KOPT-K1 (cell line): Measurements from ENCODE around the gene MS4A4E.
"Not testable (repeated sequence)": the region's sequence is repeated elsewhere in the genome, so short reads cannot be mapped to it uniquely, and the experiment has no call there.

Experiments used
- H3K27ac ChIP-seq: fragments of 200-600 bp; sonication (generic); 2 replicates; pipeline ENCODE4 v1.5.1; 2016; ENCODE audit warnings: antibody characterized with exemption, mild to moderate bottlenecking, low read depth, low read length; ENCODE audit not compliant: poor library complexity, severe bottlenecking
- H3K36me3 ChIP-seq: fragments of 200-600 bp; sonication (generic); 2 replicates; pipeline ENCODE4 v1.5.1; 2017; ENCODE audit warnings: antibody characterized with exemption, mild to moderate bottlenecking, low read length, moderate library complexity; ENCODE audit not compliant: insufficient read depth
- H3K9me3 ChIP-seq: fragments of 200-600 bp; sonication (generic); 2 replicates; pipeline ENCODE4 v1.5.1; 2017; ENCODE audit warnings: antibody characterized with exemption, low read length, mild to moderate bottlenecking; ENCODE audit not compliant: insufficient read depth, poor library complexity, severe bottlenecking

MS4A4E gene

DNA sequence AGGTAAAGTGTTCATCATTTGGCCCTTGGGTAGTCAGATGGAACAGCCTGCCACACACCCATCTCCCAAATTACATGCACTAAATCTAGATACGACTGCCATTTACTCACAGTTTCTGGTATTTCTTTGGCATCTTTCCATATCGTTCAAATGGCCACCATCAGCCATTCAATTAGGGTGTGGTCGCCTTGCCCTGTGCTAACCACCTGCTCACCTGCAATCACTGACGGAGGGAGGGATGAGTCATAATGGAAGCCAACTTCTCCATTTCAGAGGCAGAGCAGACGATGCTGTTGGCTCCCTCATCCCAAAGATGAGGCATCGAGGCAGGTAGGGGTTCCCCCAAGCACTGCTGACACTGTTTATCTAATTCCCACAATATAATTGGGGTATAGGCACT, 74.6 kb downstream of the MS4A4E start:
- Histone ChIP-seq H3K9me3 (peaks cover 27% of the 10 kb centered on the region), H3K27ac (no peak overlapping the region), H3K36me3 (no peaks in the 10 kb centered on the region)

DNA sequence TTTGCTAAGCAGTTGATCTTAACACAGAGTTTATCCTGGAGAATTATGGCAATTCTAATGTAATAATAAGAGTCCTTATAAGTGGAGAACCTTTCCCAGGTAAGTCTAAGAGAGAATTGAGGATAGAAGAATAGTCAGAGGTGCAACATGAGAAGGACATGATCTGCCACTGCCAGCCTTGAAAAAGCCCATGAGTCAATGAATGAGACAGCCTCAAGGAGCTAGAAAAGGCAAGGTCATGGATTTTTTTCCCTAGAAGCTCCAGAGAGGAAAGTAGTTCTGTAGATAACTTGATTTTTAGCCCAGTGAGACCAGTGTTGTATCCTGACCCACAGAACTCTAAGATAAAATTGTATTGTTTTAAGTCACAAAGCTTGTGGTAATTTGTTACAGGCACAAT, 77.0 kb downstream of the MS4A4E start:
- Histone ChIP-seq H3K9me3 (peaks cover 27% of the 10 kb centered on the region), H3K36me3 (no peaks in the 10 kb centered on the region), H3K27ac (no peak overlapping the region)

DNA sequence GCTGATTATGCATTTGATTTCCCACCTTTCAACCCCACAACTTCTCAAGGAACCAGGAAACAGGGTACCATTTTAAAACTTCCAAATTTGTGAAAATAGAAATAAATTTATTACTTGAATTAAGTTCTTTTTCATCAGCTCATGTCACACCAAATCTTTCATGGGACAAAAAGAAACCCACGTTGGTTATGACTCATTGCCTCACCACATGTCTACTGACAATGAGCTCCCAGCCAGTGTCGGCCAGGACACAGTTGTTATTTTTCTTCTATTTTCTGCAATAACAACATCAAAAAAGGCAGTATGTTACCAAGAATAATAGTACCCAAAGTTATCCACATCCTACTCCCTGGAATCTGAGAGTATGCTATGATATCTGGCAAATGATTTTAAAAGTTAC, 77.4 kb downstream of the MS4A4E start:
- no peak overlapping the region for H3K27ac ChIP-seq
- H3K36me3 ChIP-seq = no peaks in the 10 kb centered on the region
- H3K9me3 ChIP-seq = peaks cover 26% of the 10 kb centered on the region

DNA sequence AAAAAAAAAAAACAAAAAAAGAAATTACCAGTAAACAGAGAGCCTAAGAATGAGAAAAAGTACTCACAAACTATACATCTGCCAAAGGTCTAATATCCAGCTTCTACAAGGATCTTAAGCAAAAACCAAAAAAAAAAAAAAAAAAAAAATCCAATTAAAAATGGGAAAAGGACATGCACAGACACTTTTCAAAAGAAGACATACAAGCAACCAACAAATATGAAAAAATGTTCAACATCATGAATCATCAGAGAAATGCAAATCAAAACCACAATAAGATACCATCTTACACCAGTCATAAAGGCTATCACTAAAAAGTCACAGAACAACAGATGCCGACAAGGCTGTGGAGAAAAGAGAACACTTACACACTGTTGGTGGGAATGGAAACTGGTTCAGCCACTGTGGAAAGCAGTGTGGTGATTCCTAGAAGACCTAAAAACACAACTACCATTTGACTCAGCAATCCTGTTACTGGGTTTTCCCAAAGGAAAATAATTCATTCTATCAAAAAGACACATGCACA, 78.3 kb downstream of the MS4A4E start:
- no peak overlapping the region for H3K27ac ChIP-seq
- peaks cover 17% of the 10 kb centered on the region for H3K9me3 ChIP-seq
- H3K36me3 ChIP-seq = no peaks in the 10 kb centered on the region

DNA sequence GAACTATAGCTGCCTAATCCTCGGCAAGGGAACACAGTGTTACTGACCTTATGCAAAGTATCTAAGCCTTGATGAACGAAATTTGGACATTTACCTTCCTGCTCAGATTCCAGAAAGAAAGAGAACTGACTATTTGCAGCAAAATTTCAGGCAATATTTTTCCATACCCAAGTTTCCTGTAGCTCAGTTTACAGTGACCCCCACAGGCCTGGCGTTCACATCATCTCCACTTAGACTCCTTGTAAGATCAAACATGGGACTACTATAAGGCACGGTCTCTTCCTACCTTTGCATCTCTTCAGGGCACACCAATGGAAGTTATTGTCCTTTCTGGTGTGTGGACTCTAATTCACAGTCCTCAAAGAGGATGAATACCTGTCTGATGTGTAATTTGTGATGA, 81.2 kb downstream of the MS4A4E start:
- Histone ChIP-seq H3K36me3 (no peaks in the 10 kb centered on the region), H3K9me3 (peaks cover 6% of the 10 kb centered on the region)

DNA sequence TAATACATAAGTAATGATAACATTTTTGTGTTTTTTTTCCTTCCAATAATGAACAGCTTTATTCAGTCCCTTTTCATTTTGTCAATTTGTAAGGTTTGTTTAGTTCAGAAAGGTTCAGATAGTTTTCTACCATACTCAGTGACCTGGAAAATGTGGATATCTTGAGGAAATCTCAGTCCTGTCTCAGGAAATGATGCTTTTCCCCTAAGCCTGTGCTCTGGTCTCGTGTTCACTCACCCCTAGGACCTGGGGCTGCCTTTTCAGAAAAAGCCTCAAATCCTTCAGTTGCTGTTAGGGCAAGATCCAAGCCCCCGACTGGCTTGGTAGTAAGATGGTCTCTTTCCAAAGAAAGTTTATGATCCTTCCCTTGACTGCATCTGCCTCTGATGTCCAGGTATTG, 81.8 kb downstream of the MS4A4E start:
- Histone ChIP-seq H3K36me3 (no peaks in the 10 kb centered on the region), H3K9me3 (peaks cover 6% of the 10 kb centered on the region), H3K27ac (no peak overlapping the region)

More for the DNA sequence above, 81.2 kb downstream of the MS4A4E start:
- H3K27ac ChIP-seq = no peak overlapping the region

DNA sequence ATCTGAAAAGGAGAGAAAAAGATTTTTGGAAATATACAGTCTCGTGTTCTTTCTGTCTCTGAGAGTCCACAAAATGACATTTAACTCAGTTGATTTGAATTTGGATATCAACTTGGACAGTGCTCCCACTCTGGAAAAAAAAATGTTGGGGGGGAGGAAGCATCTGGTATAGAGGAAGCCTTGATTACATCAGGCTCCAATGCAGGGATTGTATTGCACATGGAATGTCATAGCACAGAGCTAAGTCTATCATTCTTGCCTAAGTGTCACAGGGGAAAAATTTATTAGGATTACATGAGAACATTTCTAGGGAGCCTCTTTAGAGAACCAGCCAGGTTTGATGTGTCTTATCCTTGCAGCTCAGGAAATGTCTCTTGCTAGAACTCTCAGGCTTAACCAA, 83.1 kb downstream of the MS4A4E start:
- Histone ChIP-seq H3K27ac (no peak overlapping the region), H3K9me3 (peaks cover 6% of the 10 kb centered on the region), H3K36me3 (no peaks in the 10 kb centered on the region)

DNA sequence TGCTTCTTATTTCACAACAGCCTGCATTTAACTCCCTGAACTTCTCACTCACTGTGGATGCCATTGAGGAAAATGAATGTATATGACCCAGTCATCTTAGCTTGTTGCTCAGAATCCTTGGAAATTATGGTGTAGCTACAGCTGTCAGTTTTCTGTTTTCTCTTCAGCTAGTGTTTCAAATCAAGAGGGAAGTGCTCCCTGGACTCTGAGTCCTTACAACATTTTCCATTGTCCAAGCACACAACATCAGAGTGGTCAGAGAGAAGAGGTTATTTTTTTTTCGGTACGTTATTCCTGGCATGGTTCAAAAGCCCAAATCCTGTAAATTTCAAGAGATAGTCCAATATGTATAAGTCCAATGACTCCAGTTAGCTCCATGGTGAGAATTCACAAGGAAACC, 83.7 kb downstream of the MS4A4E start:
- Histone ChIP-seq H3K27ac (no peak overlapping the region), H3K9me3 (peaks cover 6% of the 10 kb centered on the region), H3K36me3 (no peaks in the 10 kb centered on the region)

DNA sequence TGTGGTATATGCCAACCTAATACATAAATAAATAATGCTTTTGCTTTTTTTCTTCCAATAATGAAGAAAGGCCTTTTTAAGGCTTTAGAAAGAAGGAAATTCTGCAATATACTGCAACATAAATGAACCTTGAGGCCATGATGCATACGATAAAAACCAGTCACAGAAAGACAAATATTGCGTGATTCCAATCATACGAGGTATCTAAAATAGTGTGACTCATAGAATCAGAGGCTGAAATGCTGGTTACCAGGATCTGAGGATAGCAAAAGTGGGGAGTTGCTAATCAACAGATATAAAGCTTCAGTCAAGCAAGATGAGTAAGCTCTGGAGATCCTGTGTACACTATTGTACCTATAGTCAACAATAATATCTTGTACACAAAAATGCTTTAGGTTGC, 84.3 kb downstream of the MS4A4E start:
- Histone ChIP-seq H3K36me3 (no peaks in the 10 kb centered on the region), H3K9me3 (no peaks in the 10 kb centered on the region), H3K27ac (no peak overlapping the region)

DNA sequence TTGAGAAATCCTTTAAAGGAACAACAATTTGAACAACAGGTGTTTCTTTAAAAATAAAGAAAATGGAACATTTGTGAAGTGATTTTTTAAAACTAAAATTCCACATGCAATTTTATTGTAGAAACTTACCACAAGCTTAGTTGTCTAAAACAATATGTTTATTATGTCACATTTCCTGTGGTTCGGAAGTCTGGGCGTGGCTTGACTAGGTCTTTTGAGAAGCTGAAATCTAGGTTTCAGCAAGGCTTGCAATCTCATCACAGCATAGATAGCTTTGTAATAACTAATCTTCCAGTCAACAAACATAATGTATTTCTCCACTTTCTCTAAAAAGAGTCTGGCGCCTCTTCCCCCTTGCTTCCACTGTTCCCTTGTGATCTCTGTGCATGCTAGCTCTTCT, 87.0 kb downstream of the MS4A4E start:
- Histone ChIP-seq H3K9me3 (no peaks in the 10 kb centered on the region), H3K36me3 (no peaks in the 10 kb centered on the region), H3K27ac (no peak overlapping the region)

DNA sequence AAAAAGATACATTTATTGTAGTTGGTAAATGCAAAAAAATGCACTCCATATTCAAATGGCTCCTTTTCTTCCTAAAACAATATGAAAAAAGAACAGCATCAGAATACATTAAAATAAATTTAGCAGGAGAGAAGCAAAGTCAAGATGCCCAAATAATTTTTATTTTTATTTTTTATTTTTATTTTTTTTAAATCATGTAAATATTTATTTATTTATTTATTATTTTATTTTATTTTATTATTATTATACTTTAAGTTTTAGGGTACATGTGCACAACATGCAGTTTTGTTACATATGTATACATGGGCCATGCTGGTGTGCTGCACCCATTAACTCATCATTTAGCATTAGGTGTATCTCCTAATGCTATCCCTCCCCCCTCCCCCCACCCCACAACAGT, 90.2 kb downstream of the MS4A4E start:
- not testable (repeated sequence) for H3K9me3 ChIP-seq, H3K36me3 ChIP-seq, H3K27ac ChIP-seq

DNA sequence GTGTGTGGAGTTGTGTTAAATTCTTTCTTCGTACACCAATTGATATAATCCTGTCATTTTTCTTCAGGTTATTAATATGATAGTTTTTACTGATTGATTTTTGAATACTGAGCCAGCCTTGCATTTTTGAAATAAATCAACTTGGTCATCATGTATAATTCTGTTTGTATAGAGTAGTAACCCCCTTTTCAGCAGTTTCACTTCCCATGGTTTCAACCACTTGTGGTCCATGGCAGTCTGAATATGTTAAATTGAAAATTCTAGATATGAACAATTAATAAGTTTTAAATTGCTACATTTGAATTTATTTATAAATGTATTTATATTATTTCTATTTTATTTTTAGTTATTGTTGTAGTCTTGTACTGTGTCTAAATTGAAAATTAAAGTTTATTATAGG, 92.7 kb downstream of the MS4A4E start:
- H3K36me3 ChIP-seq = no peaks in the 10 kb centered on the region
- no peak overlapping the region for H3K27ac ChIP-seq
- no peaks in the 10 kb centered on the region for H3K9me3 ChIP-seq
